Right lobe of liver (tissue), 6 donors: ENCODE measurements around the gene APC2. TPM values are rescaled to one million over a fixed set of nuclear protein-coding genes. Genes with fewer than 3 reads are reported as not detected.

Source experiments
- ATAC-seq, 4 donors: fragments of 200-7000 bp; cut with Tn5 transposase; one replicate each; pipeline ENCODE4 v1.9.1; 2020; ENCODE audit warnings: mild to moderate bottlenecking in 4 of 4, moderate library complexity in 4 of 4
- DNase-seq, 3 donors: peaks; one replicate each; pipeline ENCODE4 v3.0.0-alpha.2; 2020
- H3K27ac ChIP-seq, 3 donors: fragments of 200-600 bp; one replicate each; pipeline ENCODE4 v1.8.0; 2022
- H3K27me3 ChIP-seq, 2 donors: fragments of 200-600 bp; one replicate each; pipeline ENCODE4 v1.8.0; 2022
- H3K36me3 ChIP-seq, 4 donors: fragments of 200-600 bp; sonication (generic) in 1 of 4; one replicate each; pipeline versions ENCODE4 v1.5.1 to v1.8.0; 2017 to 2022; ENCODE audit warnings: control low read depth in 1 of 4
- H3K4me1 ChIP-seq, 4 donors: fragments of 200-600 bp; sonication (generic) in 1 of 4; one replicate each; pipeline versions ENCODE4 v1.5.1 to v1.8.0; 2017 to 2022; ENCODE audit warnings: control low read depth in 1 of 4
- H3K4me3 ChIP-seq, 3 donors: fragments of 200-600 bp; one replicate each; pipeline ENCODE4 v1.8.0; 2022
- H3K9me3 ChIP-seq, 4 donors: fragments of 200-600 bp; sonication (generic) in 1 of 4; one replicate each; pipeline versions ENCODE4 v1.5.1 to v1.8.0; 2017 to 2022; ENCODE audit warnings: control low read depth in 1 of 4
- POLR2A ChIP-seq: fragments of 450-650 bp; IDR thresholded peaks from one replicate; pipeline ENCODE4 v1.6.1; 2017; ENCODE audit warnings: antibody characterized with exemption, mild to moderate bottlenecking
- WGBS: methylation state at CpG from one replicate; pipeline ENCODE4 v1.1.6; 2018; ENCODE audit warnings: low coverage, low lambda C conversion rate; ENCODE audit not compliant: insufficient coverage; ENCODE audit errors: missing lambda C conversion rate; 5-methylcytosine and 5-hydroxymethylcytosine counted together
- intact Hi-C, 2 donors: fragments of 100-400 bp; cut with DNase I; formaldehyde crosslinking; loops; one replicate each; pipeline versions ENCODE4 v1.11.2 to v1.14.1; 2022
- total RNA-seq, 6 experiments: library from RNA; depleted of rRNA in 2 of 6; stranded (reverse); fragments of >200 nt in 2 of 6; fragmentation: NEBNext Ultra II Directional in 3 of 6; extraction: Animal tissue kit (Norgen Biotek cat#: 25700) in 3 of 6; gene quantifications; one replicate each; pipeline versions ENCODE4 v1.1.0 to v1.2.4, GENCODE V29; 2016 to 2023
- TF ChIP-seq, protein P1 (sequence below), 4 donors: fragments of 200-600 bp in 3 of 4; fragments of 450-650 bp in 1 of 4; IDR thresholded peaks; one replicate each; pipeline versions ENCODE4 v1.5.1 to v1.8.0; 2016 to 2022; ENCODE audit warnings: antibody characterized with exemption in 4 of 4, mild to moderate bottlenecking in 2 of 4
- donor health status: DM: no; HTN: yes; CAD: no.
- donor health status: DM: no; HTN: no; CAD: no.
- donor health status: DM: no; HTN: no; CAD: no.
- donor health status: DM: no; HTN: yes; CAD: no.
- donor health status: DM: no; HTN: yes; CAD: no.

The APC2 gene
- total RNA-seq, 6 experiments from 2014 or later = 0.06 to 0.13 (median 0.06) TPM; not detected in 3

DNA sequence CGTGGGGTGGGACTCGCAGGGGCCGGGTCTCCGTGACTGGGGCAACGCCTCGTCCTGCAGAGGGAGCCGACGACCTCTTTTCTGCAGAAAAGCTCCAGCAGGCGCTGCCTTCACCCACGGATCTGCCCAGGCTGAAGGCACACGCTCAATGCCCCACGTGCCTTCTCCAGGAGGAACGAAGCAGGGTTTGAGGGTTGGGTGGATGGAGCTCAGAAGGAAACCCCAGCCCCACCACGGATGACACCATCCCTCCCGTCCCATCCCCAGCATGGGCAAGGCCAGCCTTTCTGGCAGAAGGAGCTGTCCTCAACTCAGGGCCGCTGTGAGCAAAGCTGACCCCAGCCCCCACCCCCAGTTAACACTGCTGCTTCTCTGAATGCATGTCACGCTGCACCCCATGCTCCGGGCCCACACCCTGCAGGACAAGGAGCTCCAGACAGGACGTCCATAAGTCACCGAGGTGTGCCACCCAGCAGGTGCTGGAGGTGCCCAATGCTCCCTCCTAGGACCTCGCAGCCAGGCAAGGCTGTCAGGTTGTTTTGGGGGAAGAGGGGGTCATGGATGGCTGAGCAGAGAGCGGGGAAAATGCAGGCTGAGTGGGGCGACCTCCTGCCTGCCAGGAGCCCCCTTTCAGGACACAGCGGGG, 21.7 kb downstream of the APC2 start:
- intact Hi-C loops = no loop called here
- Histone ChIP-seq H3K4me1 (peaks cover 0 to 41% (median 10%) of the 10 kb centered on the region in 4 donors), H3K4me3 (no peak overlapping the region), H3K36me3 (no peaks in the 10 kb centered on the region), H3K27me3 (peaks cover 0 to 38% of the 10 kb centered on the region in 2 donors), H3K9me3 (no peaks in the 10 kb centered on the region), H3K27ac (no peak overlapping the region)
- peak in 2 of 4 donors; percentile 9 to 33 for ATAC-seq
- no peak for TF ChIP-seq POLR2A
- TF ChIP-seq, protein P1, sequence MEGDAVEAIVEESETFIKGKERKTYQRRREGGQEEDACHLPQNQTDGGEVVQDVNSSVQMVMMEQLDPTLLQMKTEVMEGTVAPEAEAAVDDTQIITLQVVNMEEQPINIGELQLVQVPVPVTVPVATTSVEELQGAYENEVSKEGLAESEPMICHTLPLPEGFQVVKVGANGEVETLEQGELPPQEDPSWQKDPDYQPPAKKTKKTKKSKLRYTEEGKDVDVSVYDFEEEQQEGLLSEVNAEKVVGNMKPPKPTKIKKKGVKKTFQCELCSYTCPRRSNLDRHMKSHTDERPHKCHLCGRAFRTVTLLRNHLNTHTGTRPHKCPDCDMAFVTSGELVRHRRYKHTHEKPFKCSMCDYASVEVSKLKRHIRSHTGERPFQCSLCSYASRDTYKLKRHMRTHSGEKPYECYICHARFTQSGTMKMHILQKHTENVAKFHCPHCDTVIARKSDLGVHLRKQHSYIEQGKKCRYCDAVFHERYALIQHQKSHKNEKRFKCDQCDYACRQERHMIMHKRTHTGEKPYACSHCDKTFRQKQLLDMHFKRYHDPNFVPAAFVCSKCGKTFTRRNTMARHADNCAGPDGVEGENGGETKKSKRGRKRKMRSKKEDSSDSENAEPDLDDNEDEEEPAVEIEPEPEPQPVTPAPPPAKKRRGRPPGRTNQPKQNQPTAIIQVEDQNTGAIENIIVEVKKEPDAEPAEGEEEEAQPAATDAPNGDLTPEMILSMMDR (IDR thresholded peaks at IDR 0.05) = peak in 1 of 4 donors; percentile 7
- 40% methylated on average over 1 of the region's 24 CpGs for WGBS
- peak in 1 of 3 donors; percentile 22 for DNase-seq

DNA sequence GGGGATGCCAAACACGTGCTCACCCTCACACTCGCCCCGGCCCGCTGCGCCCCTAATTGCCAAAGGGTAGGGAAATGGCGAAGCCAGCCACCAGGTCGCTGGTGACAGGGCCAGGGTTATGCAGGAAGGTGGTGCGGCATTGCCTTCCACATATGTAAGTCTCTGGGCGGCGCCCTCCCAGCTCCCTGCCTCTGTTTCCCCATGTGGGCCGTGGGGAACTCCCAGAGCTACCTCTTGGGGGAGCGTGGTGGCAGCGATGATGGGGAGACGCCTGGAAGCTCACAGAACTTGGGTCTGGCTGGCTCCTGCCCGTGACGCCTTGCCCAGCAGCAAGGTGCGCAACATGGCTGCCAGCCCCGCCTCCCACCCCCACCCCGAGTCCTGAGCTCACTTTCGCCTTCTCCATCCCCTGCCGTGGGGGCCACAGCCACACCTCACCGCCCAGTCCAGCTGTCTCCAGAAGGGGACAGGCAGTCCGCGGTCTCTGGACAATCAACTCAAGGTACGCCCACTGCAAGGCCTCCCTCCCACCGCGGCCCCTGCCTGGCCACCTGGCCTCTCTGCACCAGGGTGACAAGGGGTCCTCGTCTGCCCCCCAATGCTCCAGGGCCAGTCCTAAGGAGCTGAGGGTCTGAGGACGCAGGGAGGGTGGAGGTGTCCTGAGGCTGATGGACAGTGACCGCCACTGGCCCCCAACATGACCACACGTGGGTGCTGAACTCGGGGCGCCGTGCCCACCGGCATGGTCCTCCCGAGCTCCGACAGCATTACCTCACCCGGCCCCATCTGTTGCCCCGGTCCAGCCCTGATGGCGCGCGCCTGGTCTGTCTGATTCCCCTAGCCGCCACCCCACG, 22.5 kb downstream of the APC2 start:
- peaks cover 0 to 33% of the 10 kb centered on the region in 2 donors for H3K27me3 ChIP-seq
- H3K27ac ChIP-seq = no peak overlapping the region
- TF ChIP-seq, protein P1 (IDR thresholded peaks at IDR 0.05) = no peak
- no peak for TF ChIP-seq POLR2A
- peaks cover 0 to 40% (median 10%) of the 10 kb centered on the region in 4 donors for H3K4me1 ChIP-seq
- ATAC-seq = no peak
- peak in 1 of 3 donors; percentile 24 for DNase-seq
- H3K4me3 ChIP-seq = no peak overlapping the region
- no peaks in the 10 kb centered on the region for H3K36me3 ChIP-seq
- H3K9me3 ChIP-seq = no peaks in the 10 kb centered on the region
- intact Hi-C loops = no loop called here
- WGBS = 36% methylated on average over 11 of the region's 44 CpGs

DNA sequence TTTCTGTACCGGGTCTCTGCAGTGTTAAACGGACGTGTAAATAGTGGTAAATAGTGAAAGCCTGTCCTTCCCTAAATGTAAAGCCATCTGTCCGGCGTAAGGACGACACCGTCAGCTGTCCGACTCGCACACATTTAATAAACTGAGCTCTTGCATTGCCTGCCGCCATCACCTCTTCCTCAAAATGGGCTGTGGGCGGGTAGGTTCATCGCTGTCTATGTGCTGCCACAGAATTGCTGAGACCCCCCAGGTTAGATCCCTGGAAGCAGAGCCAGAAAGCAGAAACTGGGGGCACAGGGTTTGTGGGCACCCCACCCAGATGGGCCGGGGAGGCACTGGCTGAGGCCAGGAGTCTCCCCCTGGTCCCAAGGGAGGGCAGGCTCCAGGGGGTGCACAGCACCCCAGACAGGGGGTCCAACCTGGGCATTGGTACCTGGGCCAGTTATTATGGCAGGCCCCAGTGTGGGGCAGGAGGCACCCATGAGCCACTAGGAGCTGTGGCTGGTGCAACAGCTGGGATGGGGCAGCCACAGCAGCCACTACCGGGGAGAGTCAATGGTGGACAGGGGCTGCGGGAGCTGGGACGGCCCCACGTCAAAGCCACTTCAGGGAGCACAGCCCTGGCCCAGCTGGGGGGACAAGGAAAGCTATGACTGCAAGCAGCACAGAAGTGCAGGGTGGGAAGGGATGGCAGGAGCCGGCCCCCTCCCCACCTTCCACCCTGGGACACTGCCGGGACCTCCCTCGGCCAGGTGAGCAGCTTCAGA, 23.3 kb downstream of the APC2 start:
- TF ChIP-seq POLR2A = no peak
- TF ChIP-seq, protein P1 (IDR thresholded peaks at IDR 0.05) = no peak
- no peaks in the 10 kb centered on the region for H3K36me3 ChIP-seq
- no peak overlapping the region for H3K4me3 ChIP-seq
- H3K27me3 ChIP-seq = peaks cover 0 to 25% of the 10 kb centered on the region in 2 donors
- no peak for ATAC-seq
- peaks cover 0 to 39% (median 13%) of the 10 kb centered on the region in 4 donors for H3K4me1 ChIP-seq
- H3K27ac ChIP-seq = no peak overlapping the region
- intact Hi-C loops = no loop called here
- no peaks in the 10 kb centered on the region for H3K9me3 ChIP-seq
- DNase-seq = no peak
- 70% methylated on average over 9 of the region's 20 CpGs for WGBS

DNA sequence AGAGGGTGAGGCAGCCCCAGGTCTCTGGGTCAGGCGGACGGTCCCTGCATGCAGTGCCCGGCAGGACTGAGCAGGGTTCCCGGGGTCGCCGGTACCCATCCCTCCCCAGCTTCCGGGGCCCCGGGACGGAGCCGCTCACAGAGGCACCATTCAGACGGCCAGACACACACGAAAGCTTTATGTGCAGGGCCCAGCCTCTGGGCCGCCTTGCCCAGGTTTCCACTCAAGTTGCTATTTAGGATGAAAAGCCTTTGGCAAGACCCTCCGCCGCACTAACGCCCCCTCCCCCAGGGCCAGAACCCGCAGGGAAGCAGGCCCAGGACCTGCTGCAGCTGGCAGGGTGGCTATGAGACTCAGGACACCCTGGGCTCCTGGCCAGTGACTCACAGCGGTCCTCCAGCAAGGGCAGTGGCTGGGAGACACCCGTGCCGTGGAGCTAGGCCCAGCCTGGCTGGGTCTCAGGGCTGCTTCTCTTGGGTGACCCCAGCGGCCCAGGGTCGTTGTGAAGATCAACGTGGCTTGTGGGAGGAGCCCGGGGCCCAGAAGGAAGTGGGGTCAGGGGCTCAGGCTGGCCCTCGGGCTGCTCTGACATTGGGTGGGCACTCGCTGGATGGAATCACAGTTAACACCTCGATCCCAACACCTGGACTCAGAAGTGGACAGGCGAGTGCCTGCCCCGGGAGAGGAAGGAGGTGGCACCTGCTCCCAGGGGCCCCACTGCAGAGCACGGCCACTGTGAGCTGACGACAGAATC, 24.3 kb downstream of the APC2 start:
- intact Hi-C loops = no loop called here
- Histone ChIP-seq H3K4me1 (peaks cover 0 to 30% (median 15%) of the 10 kb centered on the region in 4 donors), H3K9me3 (no peaks in the 10 kb centered on the region), H3K27ac (no peak overlapping the region), H3K27me3 (peaks cover 0 to 21% of the 10 kb centered on the region in 2 donors), H3K4me3 (no peak overlapping the region), H3K36me3 (no peaks in the 10 kb centered on the region)
- DNase-seq = peak in 1 of 3 donors; percentile 21
- WGBS = 80% methylated on average over 3 of the region's 31 CpGs
- TF ChIP-seq POLR2A = no peak
- TF ChIP-seq, protein P1 (IDR thresholded peaks at IDR 0.05) = no peak
- no peak for ATAC-seq
